CD4-positive, alpha-beta T cell treated with Interleukin-12 subunit alpha and Interleukin-12 subunit beta, for 1 hour (primary cell): ENCODE data around the gene TTI1.

Source experiments
- DNase-seq: peaks from one replicate; pipeline ENCODE4 v3.0.0-alpha.2; 2020

TTI1 gene

GRCh38 chr20:37958856-37959520, 74.3 kb downstream of the TTI1 start:
- DNase-seq, result no peak

GRCh38 chr20:37956107-37956585, 77.1 kb downstream of the TTI1 start:
- no peak for DNase-seq

GRCh38 chr20:37955511-37955910, 77.7 kb downstream of the TTI1 start:
- DNase-seq, result no peak

GRCh38 chr20:37954626-37955025, 78.6 kb downstream of the TTI1 start:
- DNase-seq, result no peak

- no peak for DNase-seq
Observed at GRCh38 chr20:37954190-37954589, 79.1 kb downstream of the TTI1 start.

GRCh38 chr20:37948956-37949355, 84.3 kb downstream of the TTI1 start:
- DNase-seq, result no peak

- no peak for DNase-seq
Observed at GRCh38 chr20:37947943-37948342, 85.3 kb downstream of the TTI1 start.

GRCh38 chr20:37946946-37947345, 86.3 kb downstream of the TTI1 start:
- DNase-seq, result no peak

GRCh38 chr20:37945091-37945547, 88.1 kb downstream of the TTI1 start:
- DNase-seq, result no peak

- DNase-seq, result no peak
Observed at GRCh38 chr20:37944456-37944981, 88.7 kb downstream of the TTI1 start.

- no peak for DNase-seq
Observed at GRCh38 chr20:37943501-37944455, 89.5 kb downstream of the TTI1 start.

GRCh38 chr20:37943033-37943432, 90.2 kb downstream of the TTI1 start:
- DNase-seq, result no peak

GRCh38 chr20:37941992-37942391, 91.3 kb downstream of the TTI1 start:
- no peak for DNase-seq

- no peak for DNase-seq
Observed at GRCh38 chr20:37941332-37941731, 91.9 kb downstream of the TTI1 start.

- no peak for DNase-seq
Observed at GRCh38 chr20:37940858-37941257, 92.4 kb downstream of the TTI1 start.

GRCh38 chr20:37939701-37940560, 93.3 kb downstream of the TTI1 start:
- no peak for DNase-seq

- DNase-seq, result no peak
Observed at GRCh38 chr20:37938954-37939353, 94.3 kb downstream of the TTI1 start.

- DNase-seq, result no peak
Observed at GRCh38 chr20:37938181-37938750, 95.0 kb downstream of the TTI1 start.

- no peak for DNase-seq
Observed at GRCh38 chr20:37937686-37938085, 95.6 kb downstream of the TTI1 start.

- no peak for DNase-seq
Observed at GRCh38 chr20:37936451-37936850, 96.8 kb downstream of the TTI1 start.

- DNase-seq, result no peak
Observed at GRCh38 chr20:37936041-37936440, 97.2 kb downstream of the TTI1 start.

GRCh38 chr20:37935435-37935834, 97.8 kb downstream of the TTI1 start:
- no peak for DNase-seq
